ENCODE measurements around the gene RIGI. TPM values are rescaled to one million over a fixed set of nuclear protein-coding genes. Genes with fewer than 3 reads are reported as not detected.
A peak's percentile ranks its signal among the peaks of the same experiment; 100 is the strongest.

The RIGI gene
- polyA plus RNA-seq: 13.1 TPM
- long read RNA-seq, donor 1: 0 reads
- long read RNA-seq, donor 2: 0 reads
- long read RNA-seq, donor 3: 0 reads
- long read RNA-seq, donor 4: 0 reads
- long read RNA-seq, donor 5, full-length matches to known transcripts: 1 of 1 reads
- long read RNA-seq, donor 5, partial matches to known transcripts: 0 of 1 reads
- long read RNA-seq, donor 5, other reads (novel, unspliced or antisense): 0 of 1 reads
- long read RNA-seq, donor 6, partial matches to known transcripts: 0 of 64 reads
- long read RNA-seq, donor 6, other reads (novel, unspliced or antisense): 64 of 64 reads
- long read RNA-seq, donor 7: 0 reads
- long read RNA-seq, donor 8: 0 reads
- long read RNA-seq, donor 9, full-length matches to known transcripts: 1 of 7 reads
- long read RNA-seq, donor 9, partial matches to known transcripts: 6 of 7 reads
- long read RNA-seq, donor 9, other reads (novel, unspliced or antisense): 0 of 7 reads
- long read RNA-seq, donor 10, full-length matches to known transcripts: 1 of 6 reads
- long read RNA-seq, donor 10, partial matches to known transcripts: 5 of 6 reads
- long read RNA-seq, donor 10, other reads (novel, unspliced or antisense): 0 of 6 reads
- long read RNA-seq, donor 11: 0 reads

DNA sequence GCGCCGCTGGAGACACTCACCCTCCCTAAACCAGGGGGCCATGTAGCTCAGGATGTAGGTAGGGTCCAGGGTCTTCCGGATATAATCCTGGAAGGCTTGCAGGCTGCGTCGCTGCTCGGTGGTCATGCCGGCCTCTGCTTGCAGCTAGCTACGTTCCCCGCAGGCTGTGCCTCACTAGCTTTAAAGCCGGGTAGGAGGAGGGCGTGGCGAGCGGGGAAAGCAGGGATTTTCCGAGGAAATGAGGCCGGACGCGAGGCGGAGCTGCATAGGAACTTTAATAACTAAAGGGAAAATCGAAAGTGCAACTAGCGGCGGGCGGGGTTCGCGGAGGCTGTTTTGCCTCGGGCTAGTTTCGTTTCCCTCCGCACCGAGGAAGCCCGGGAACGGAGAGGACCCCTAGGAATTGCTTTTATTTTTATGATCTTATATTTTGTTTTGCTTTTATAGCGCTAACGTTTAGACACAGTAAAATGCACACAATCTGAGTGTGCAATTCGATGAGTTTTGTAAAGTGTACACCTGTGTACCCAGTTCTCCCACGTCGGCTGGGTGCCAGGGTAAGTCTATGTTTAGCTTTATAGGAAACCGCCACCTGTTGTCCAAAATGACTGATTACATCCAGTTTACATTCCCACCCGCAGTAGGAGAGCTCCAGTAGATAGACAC lies at the start of gene RIGI:
Gene RIGI, minus strand, starts transcription at position 156 of the 666 bp plus-strand sequence. Its CDS starts 30 bp downstream, at position 126.
- no peaks in the 10 kb centered on the region for H3K9me3 ChIP-seq (ENCODE audit: control insufficient read depth, low read depth, low read length)
- no peaks in the 10 kb centered on the region for H3K27me3 ChIP-seq (ENCODE audit: control insufficient read depth, insufficient read depth, low read length)
- H3K4me3 ChIP-seq (ENCODE audit: low read length): peak within 1 kb of the TSS; percentile 59
- peaks cover 4% of the 10 kb centered on the region for H3K4me1 ChIP-seq (ENCODE audit: control insufficient read depth, insufficient read depth, low read length)
- H3K27ac ChIP-seq (ENCODE audit: low read length): peak within 1 kb of the TSS; percentile 79
- DNase-seq: peak; percentile 92 to 95
- WGBS (ENCODE audit: insufficient coverage, low lambda C conversion rate): no CpG with 5 or more reads among the region's 37 CpGs
- H3K36me3 ChIP-seq (ENCODE audit: control insufficient read depth, insufficient read depth, low read length): no peaks in the 10 kb centered on the region

DNA sequence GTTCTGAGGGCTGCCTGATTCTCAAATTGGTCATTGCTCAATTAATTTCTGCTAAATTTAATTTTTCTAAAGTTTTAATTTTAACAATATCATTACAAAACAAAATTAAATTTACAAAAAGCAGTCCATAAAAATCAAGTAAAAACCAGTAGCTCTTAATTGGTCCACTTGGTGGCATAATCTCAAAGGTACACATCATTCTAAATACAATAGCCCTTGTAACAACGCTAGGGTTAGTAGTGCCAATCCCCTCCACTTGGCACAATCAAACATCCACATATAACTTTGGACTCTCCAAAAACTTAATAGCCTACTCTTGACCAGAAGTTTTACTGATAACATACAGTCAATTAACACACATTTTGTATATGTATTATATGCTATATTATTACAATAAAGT lies 48.9 kb upstream of the RIGI start:
- Histone ChIP-seq H3K4me1 (ENCODE audit: control insufficient read depth, insufficient read depth, low read length) (peaks cover 4% of the 10 kb centered on the region), H3K36me3 (ENCODE audit: control insufficient read depth, insufficient read depth, low read length) (peaks cover 2% of the 10 kb centered on the region), H3K4me3 (ENCODE audit: low read length) (no peak overlapping the region), H3K27me3 (ENCODE audit: control insufficient read depth, insufficient read depth, low read length) (peaks cover 9% of the 10 kb centered on the region), H3K27ac (ENCODE audit: low read length) (no peak overlapping the region), H3K9me3 (ENCODE audit: control insufficient read depth, low read depth, low read length) (no peaks in the 10 kb centered on the region)
- WGBS (ENCODE audit: insufficient coverage, low lambda C conversion rate): no CpG with 5 or more reads among the region's 1 CpG
- no peak for DNase-seq

- H3K27me3 ChIP-seq (ENCODE audit: control insufficient read depth, insufficient read depth, low read length): peaks cover 4% of the 10 kb centered on the region
- no peak overlapping the region for H3K4me3 ChIP-seq (ENCODE audit: low read length)
- WGBS (ENCODE audit: insufficient coverage, low lambda C conversion rate): 86% methylated on average over 2 of the region's 7 CpGs
- H3K27ac ChIP-seq (ENCODE audit: low read length): peak overlapping the region; percentile 97
- H3K4me1 ChIP-seq (ENCODE audit: control insufficient read depth, insufficient read depth, low read length): peaks cover 4% of the 10 kb centered on the region
- peaks cover 8% of the 10 kb centered on the region for H3K36me3 ChIP-seq (ENCODE audit: control insufficient read depth, insufficient read depth, low read length)
- H3K9me3 ChIP-seq (ENCODE audit: control insufficient read depth, low read depth, low read length): no peaks in the 10 kb centered on the region
- no peak for DNase-seq
Observed at GRCh38 chr9:32573821-32574220, 47.8 kb upstream of the RIGI start.

DNA sequence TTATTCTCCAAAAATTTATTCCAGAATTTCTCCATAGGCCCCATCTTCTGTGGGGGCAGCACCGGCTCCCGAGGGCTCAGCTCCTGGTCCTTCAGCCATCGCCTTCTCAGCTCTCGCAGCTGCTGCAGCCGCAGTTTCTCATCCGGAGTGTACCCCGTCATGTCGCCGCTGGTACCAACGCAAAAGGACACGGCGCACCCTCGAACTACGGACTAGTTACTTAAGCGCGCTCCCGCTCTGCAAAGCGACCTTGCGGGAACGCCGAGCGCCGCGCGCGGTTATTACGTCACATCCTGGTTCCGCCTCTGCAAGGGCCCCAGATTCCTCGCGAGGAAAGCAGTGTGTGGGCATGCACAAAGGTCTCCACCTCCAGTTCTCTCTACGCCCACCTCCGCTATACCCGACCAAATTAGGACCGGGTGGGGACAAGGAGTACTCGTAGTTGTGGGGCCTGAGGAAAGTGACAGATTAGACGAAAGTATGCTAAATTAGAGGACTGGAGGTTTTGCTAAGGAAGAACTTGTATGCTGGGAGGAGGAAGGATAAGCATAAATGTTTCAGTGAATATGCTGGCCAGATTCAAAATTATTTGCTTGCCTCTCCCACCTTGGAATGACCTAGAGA lies 47.0 kb upstream of the RIGI start, which contains the start of gene NDUFB6:
Gene NDUFB6, minus strand, starts transcription at position 260 of the 624 bp plus-strand sequence. Its CDS starts 99 bp downstream, at position 161.
- Histone ChIP-seq H3K27me3 (ENCODE audit: control insufficient read depth, insufficient read depth, low read length) (peaks cover 2% of the 10 kb centered on the region), H3K4me3 (ENCODE audit: low read length) (peak within 1 kb of the TSS; percentile 95), H3K9me3 (ENCODE audit: control insufficient read depth, low read depth, low read length) (no peaks in the 10 kb centered on the region), H3K27ac (ENCODE audit: low read length) (peak within 1 kb of the TSS; percentile 97), H3K4me1 (ENCODE audit: control insufficient read depth, insufficient read depth, low read length) (peaks cover 4% of the 10 kb centered on the region), H3K36me3 (ENCODE audit: control insufficient read depth, insufficient read depth, low read length) (peaks cover 10% of the 10 kb centered on the region)
- DNase-seq: peak; percentile 96 to 97
- WGBS (ENCODE audit: insufficient coverage, low lambda C conversion rate): 0% methylated on average over 1 of the region's 36 CpGs

DNA sequence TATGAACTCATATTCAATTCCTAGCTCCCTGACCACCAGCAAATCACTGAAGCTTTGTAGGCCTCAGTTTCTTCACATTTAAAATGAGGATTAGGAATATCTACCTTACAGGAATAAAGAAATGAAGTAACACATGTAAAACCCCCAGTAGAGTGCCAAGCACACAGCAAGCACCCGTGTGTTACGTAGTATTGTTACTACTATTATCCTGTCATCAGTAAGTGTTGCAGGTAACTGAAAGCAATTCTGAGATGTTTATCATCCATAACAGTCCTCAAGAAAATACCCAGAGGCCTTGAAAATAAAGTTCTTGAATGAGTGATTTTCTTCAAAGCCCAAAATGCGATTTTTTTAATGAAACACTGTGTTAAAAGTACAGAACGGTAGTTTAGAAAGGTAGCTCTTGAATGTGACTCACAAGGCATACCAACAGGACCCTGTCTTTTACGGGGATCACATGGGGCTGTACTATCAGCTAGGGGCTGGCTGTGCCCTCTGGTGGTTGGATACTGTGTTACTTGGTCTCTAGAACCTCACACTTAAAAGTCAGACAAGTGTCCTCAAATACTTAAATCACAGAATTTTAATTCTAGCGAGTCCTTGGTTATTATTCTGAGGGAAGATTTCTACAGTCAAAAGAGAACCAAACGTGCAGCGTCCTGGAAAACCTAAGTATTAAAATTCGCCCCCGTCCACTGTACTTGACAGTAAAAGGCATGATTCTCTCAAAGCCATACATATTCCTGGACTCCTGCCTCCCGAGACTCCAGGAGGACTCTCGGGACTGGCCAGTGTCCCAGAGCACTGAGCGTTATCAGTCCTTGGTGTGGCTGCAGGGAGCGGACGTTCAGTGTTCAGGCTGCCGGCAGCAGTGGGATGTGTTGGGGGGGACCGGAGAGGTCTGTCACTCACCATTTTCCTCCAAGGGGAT lies 46.2 kb upstream of the RIGI start:
- H3K27me3 ChIP-seq (ENCODE audit: control insufficient read depth, insufficient read depth, low read length): peaks cover 2% of the 10 kb centered on the region
- H3K4me3 ChIP-seq (ENCODE audit: low read length): peak overlapping the region; percentile 95
- no peaks in the 10 kb centered on the region for H3K9me3 ChIP-seq (ENCODE audit: control insufficient read depth, low read depth, low read length)
- peaks cover 4% of the 10 kb centered on the region for H3K4me1 ChIP-seq (ENCODE audit: control insufficient read depth, insufficient read depth, low read length)
- WGBS (ENCODE audit: insufficient coverage, low lambda C conversion rate): 4% methylated on average over 4 of the region's 17 CpGs
- DNase-seq: peak; percentile 86 to 88
- H3K36me3 ChIP-seq (ENCODE audit: control insufficient read depth, insufficient read depth, low read length): peaks cover 11% of the 10 kb centered on the region
- peak overlapping the region; percentile 97 for H3K27ac ChIP-seq (ENCODE audit: low read length)

GRCh38 chr9:32570262-32570661 lies 44.3 kb upstream of the RIGI start:
- DNase-seq: no peak
- Histone ChIP-seq H3K36me3 (ENCODE audit: control insufficient read depth, insufficient read depth, low read length) (peaks cover 30% of the 10 kb centered on the region), H3K27me3 (ENCODE audit: control insufficient read depth, insufficient read depth, low read length) (no peaks in the 10 kb centered on the region), H3K9me3 (ENCODE audit: control insufficient read depth, low read depth, low read length) (no peaks in the 10 kb centered on the region), H3K4me1 (ENCODE audit: control insufficient read depth, insufficient read depth, low read length) (peaks cover 7% of the 10 kb centered on the region), H3K4me3 (ENCODE audit: low read length) (no peak overlapping the region), H3K27ac (ENCODE audit: low read length) (no peak overlapping the region)
- WGBS (ENCODE audit: insufficient coverage, low lambda C conversion rate): 100% methylated on average over 1 of the region's 4 CpGs

DNA sequence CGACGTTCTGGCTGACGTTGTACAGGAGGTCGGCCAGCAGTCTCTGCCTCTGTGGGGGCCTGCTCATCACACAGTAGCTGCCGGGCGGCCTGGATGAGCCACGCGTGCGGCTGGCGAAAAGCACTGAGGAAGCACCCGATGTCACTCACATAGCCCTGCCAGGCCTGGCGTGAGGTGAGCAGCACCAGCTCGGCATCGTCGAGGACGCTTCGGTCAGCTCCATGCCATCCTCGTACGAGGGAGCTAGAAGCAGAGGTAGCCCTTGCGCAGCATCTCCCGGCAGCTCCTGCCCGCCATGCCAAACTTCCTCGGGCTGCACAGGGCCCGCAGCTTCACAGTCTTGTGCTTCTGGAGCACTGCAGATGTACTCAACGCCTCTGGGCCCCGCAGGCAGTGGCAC lies 40.8 kb upstream of the RIGI start:
- no peak overlapping the region for H3K27ac ChIP-seq (ENCODE audit: low read length)
- no peaks in the 10 kb centered on the region for H3K9me3 ChIP-seq (ENCODE audit: control insufficient read depth, low read depth, low read length)
- H3K4me1 ChIP-seq (ENCODE audit: control insufficient read depth, insufficient read depth, low read length): peaks cover 9% of the 10 kb centered on the region
- H3K27me3 ChIP-seq (ENCODE audit: control insufficient read depth, insufficient read depth, low read length): no peaks in the 10 kb centered on the region
- no peak for DNase-seq
- H3K4me3 ChIP-seq (ENCODE audit: low read length): no peak overlapping the region
- H3K36me3 ChIP-seq (ENCODE audit: control insufficient read depth, insufficient read depth, low read length): peaks cover 37% of the 10 kb centered on the region
- WGBS (ENCODE audit: insufficient coverage, low lambda C conversion rate): no CpG with 5 or more reads among the region's 26 CpGs

DNA sequence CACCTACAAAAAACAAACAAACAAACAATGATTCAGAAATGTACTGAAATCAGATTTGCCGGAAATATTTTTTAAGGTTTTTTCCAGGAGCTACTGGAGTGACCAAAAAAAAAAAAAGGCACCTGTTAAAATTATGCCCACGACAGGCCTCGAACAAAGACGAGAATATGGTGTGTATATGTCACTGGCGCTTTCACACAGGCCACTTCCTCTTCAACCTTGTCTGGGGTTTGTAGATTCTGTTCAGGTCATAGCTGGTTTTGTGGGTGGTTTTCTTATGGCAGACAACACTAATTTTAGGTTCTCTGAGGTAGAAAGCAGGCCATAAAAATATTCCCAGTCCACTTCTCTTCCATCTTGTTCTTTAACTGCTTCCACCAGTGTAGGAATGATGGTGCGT lies 40.0 kb upstream of the RIGI start:
- no peak overlapping the region for H3K4me3 ChIP-seq (ENCODE audit: low read length)
- WGBS (ENCODE audit: insufficient coverage, low lambda C conversion rate): 100% methylated on average over 1 of the region's 6 CpGs
- no peak overlapping the region for H3K27ac ChIP-seq (ENCODE audit: low read length)
- DNase-seq: no peak
- no peaks in the 10 kb centered on the region for H3K27me3 ChIP-seq (ENCODE audit: control insufficient read depth, insufficient read depth, low read length)
- H3K4me1 ChIP-seq (ENCODE audit: control insufficient read depth, insufficient read depth, low read length): peaks cover 9% of the 10 kb centered on the region
- H3K9me3 ChIP-seq (ENCODE audit: control insufficient read depth, low read depth, low read length): no peaks in the 10 kb centered on the region
- peaks cover 37% of the 10 kb centered on the region for H3K36me3 ChIP-seq (ENCODE audit: control insufficient read depth, insufficient read depth, low read length)

DNA sequence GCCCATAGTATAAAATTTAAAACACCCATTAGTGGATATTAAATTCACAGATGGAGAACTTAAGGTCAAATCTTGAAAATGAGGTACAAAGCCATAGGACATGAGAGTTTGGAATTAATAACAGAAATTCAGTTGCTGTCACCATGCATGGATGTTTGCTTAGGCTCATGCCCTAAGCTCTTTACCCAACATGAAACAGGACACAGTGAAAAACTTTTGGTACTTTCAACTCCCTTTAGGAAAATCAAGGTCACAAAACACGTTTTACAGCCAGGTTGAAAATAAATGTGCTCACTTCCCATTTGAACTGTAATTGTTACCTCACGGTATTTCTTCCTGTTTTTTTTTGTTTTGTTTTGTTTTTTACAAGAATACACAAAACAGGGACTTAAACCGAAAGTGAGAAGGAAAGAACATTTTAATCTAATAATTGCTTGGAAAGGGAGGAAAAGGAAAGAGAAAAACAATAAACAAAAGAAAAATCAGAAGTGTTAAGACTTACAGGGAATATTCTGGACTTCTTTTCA lies 32.5 kb upstream of the RIGI start:
- Histone ChIP-seq H3K27me3 (ENCODE audit: control insufficient read depth, insufficient read depth, low read length) (no peaks in the 10 kb centered on the region), H3K4me1 (ENCODE audit: control insufficient read depth, insufficient read depth, low read length) (peaks cover 5% of the 10 kb centered on the region), H3K4me3 (ENCODE audit: low read length) (no peak overlapping the region), H3K27ac (ENCODE audit: low read length) (no peak overlapping the region), H3K36me3 (ENCODE audit: control insufficient read depth, insufficient read depth, low read length) (no peaks in the 10 kb centered on the region), H3K9me3 (ENCODE audit: control insufficient read depth, low read depth, low read length) (no peaks in the 10 kb centered on the region)
- 75% methylated on average over 3 of the region's 3 CpGs for WGBS (ENCODE audit: insufficient coverage, low lambda C conversion rate)
- DNase-seq: no peak

Measured in large intestine (tissue), 12 donors.